Stimulated activated naive B cell treated with anti-CD40 and anti-IgM and Interleukin-4, amounts not matched to agents 10 μg/mL and 1 μg/mL and 100 μg/mL, for 72 hours (primary cell): ENCODE data around the gene GABRG3.

ENCODE experiments used
- ATAC-seq, 2 donors: fragments of 150-1000 bp; cut with Tn5 transposase; replicated peaks; 2 replicates each; pipeline ENCODE4 v1.10.0; 2021; ENCODE audit warnings: moderate library complexity in 1 of 2
- DNase-seq: peaks from one replicate; pipeline ENCODE4 v3.0.0; 2021
- H3K27ac Mint-ChIP-seq: one replicate; pipeline ENCODE4 v1.8.0; 2022; ENCODE audit warnings: mild to moderate bottlenecking, mixed read lengths
- H3K27me3 Mint-ChIP-seq, 2 donors: one replicate each; pipeline ENCODE4 v1.8.0; 2022; ENCODE audit warnings: mixed read lengths in 2 of 2
- H3K36me3 Mint-ChIP-seq, 2 donors: one replicate each; pipeline ENCODE4 v1.8.0; 2022; ENCODE audit warnings: mixed read lengths in 2 of 2, mild to moderate bottlenecking in 1 of 2
- H3K4me1 Mint-ChIP-seq, 2 donors: one replicate each; pipeline ENCODE4 v1.8.0; 2022; ENCODE audit warnings: mixed read lengths in 2 of 2, mild to moderate bottlenecking in 1 of 2
- H3K4me3 Mint-ChIP-seq, 2 donors: one replicate each; pipeline ENCODE4 v1.8.0; 2022; ENCODE audit warnings: mild to moderate bottlenecking in 2 of 2, mixed read lengths in 2 of 2, moderate library complexity in 1 of 2
- H3K9me3 Mint-ChIP-seq, 2 donors: one replicate each; pipeline ENCODE4 v1.8.0; 2022; ENCODE audit warnings: mixed read lengths in 2 of 2, mild to moderate bottlenecking in 1 of 2

Gene GABRG3

GRCh38 chr15:26970712-26971210 lies at the start of gene GABRG3:
TSS of gene GABRG3 (plus strand) at chr15:26971181.
- no peak for DNase-seq
- Mint-ChIP-seq H3K4me1 (peaks cover 0 to 4% of the 10 kb centered on the region in 2 donors), H3K27me3 (peaks cover 25 to 36% of the 10 kb centered on the region in 2 donors), H3K36me3 (no peaks in the 10 kb centered on the region), H3K9me3 (no peaks in the 10 kb centered on the region), H3K27ac (no peak within 1 kb of the TSS), H3K4me3 (no peak within 1 kb of the TSS)
- ATAC-seq, result no peak

GRCh38 chr15:26921433-26921832 lies 49.5 kb upstream of the GABRG3 start:
- Mint-ChIP-seq H3K27ac (no peak overlapping the region), H3K4me1 (no peaks in the 10 kb centered on the region), H3K9me3 (peaks cover 4 to 5% of the 10 kb centered on the region in 2 donors), H3K27me3 (no peaks in the 10 kb centered on the region), H3K36me3 (no peaks in the 10 kb centered on the region), H3K4me3 (no peak overlapping the region)
- DNase-seq, result no peak
- no peak for ATAC-seq

GRCh38 chr15:26926081-26926480 lies 44.9 kb upstream of the GABRG3 start:
- ATAC-seq (no peak), DNase-seq (no peak)
- H3K36me3 Mint-ChIP-seq, result no peaks in the 10 kb centered on the region
- peaks cover 0 to 4% of the 10 kb centered on the region in 2 donors for H3K9me3 Mint-ChIP-seq
- no peak overlapping the region for H3K4me3 Mint-ChIP-seq
- H3K4me1 Mint-ChIP-seq, result no peaks in the 10 kb centered on the region
- H3K27me3 Mint-ChIP-seq, result peaks cover 0 to 3% of the 10 kb centered on the region in 2 donors
- no peak overlapping the region for H3K27ac Mint-ChIP-seq

- no peaks in the 10 kb centered on the region for H3K36me3 Mint-ChIP-seq
- H3K4me1 Mint-ChIP-seq, result no peaks in the 10 kb centered on the region
- no peak overlapping the region for H3K27ac Mint-ChIP-seq
- DNase-seq, result no peak
- no peaks in the 10 kb centered on the region for H3K9me3 Mint-ChIP-seq
- peaks cover 0 to 3% of the 10 kb centered on the region in 2 donors for H3K27me3 Mint-ChIP-seq
- no peak for ATAC-seq
- H3K4me3 Mint-ChIP-seq, result no peak overlapping the region
Measured at GRCh38 chr15:26928051-26928450, 42.9 kb upstream of the GABRG3 start.

- Mint-ChIP-seq H3K27me3 (peaks cover 0 to 3% of the 10 kb centered on the region in 2 donors), H3K4me3 (no peak overlapping the region), H3K36me3 (no peaks in the 10 kb centered on the region), H3K9me3 (peaks cover 0 to 2% of the 10 kb centered on the region in 2 donors), H3K27ac (no peak overlapping the region), H3K4me1 (no peaks in the 10 kb centered on the region)
- DNase-seq (no peak), ATAC-seq (no peak)
Measured at GRCh38 chr15:26929588-26929987, 41.4 kb upstream of the GABRG3 start.

- no peak for DNase-seq
- no peak overlapping the region for H3K4me3 Mint-ChIP-seq
- H3K27me3 Mint-ChIP-seq, result peaks cover 0 to 3% of the 10 kb centered on the region in 2 donors
- no peak overlapping the region for H3K27ac Mint-ChIP-seq
- H3K4me1 Mint-ChIP-seq, result no peaks in the 10 kb centered on the region
- no peaks in the 10 kb centered on the region for H3K36me3 Mint-ChIP-seq
- peaks cover 4 to 5% of the 10 kb centered on the region in 2 donors for H3K9me3 Mint-ChIP-seq
- ATAC-seq, result no peak
Measured at GRCh38 chr15:26934848-26935247, 36.1 kb upstream of the GABRG3 start.

- ATAC-seq (no peak), DNase-seq (no peak)
- no peak overlapping the region for H3K4me3 Mint-ChIP-seq
- peaks cover 0 to 1% of the 10 kb centered on the region in 2 donors for H3K27me3 Mint-ChIP-seq
- no peaks in the 10 kb centered on the region for H3K36me3 Mint-ChIP-seq
- H3K27ac Mint-ChIP-seq, result no peak overlapping the region
- H3K4me1 Mint-ChIP-seq, result no peaks in the 10 kb centered on the region
- peaks cover 4 to 5% of the 10 kb centered on the region in 2 donors for H3K9me3 Mint-ChIP-seq
Measured at GRCh38 chr15:26935322-26935721, 35.7 kb upstream of the GABRG3 start.

GRCh38 chr15:26936502-26936901 lies 34.5 kb upstream of the GABRG3 start:
- Mint-ChIP-seq H3K4me3 (no peak overlapping the region), H3K27me3 (no peaks in the 10 kb centered on the region), H3K27ac (no peak overlapping the region), H3K36me3 (no peaks in the 10 kb centered on the region), H3K4me1 (no peaks in the 10 kb centered on the region), H3K9me3 (peaks cover 4 to 5% of the 10 kb centered on the region in 2 donors)
- ATAC-seq, result no peak
- no peak for DNase-seq

GRCh38 chr15:26937134-26937533 lies 33.8 kb upstream of the GABRG3 start:
- ATAC-seq (no peak), DNase-seq (no peak)
- H3K27me3 Mint-ChIP-seq, result no peaks in the 10 kb centered on the region
- H3K9me3 Mint-ChIP-seq, result peaks cover 4 to 5% of the 10 kb centered on the region in 2 donors
- no peak overlapping the region for H3K27ac Mint-ChIP-seq
- no peaks in the 10 kb centered on the region for H3K36me3 Mint-ChIP-seq
- no peak overlapping the region for H3K4me3 Mint-ChIP-seq
- no peaks in the 10 kb centered on the region for H3K4me1 Mint-ChIP-seq

GRCh38 chr15:26939398-26939797 lies 31.6 kb upstream of the GABRG3 start:
- Mint-ChIP-seq H3K4me3 (no peak overlapping the region), H3K27ac (no peak overlapping the region), H3K9me3 (peaks cover 3 to 4% of the 10 kb centered on the region in 2 donors), H3K27me3 (no peaks in the 10 kb centered on the region), H3K36me3 (no peaks in the 10 kb centered on the region), H3K4me1 (no peaks in the 10 kb centered on the region)
- no peak for DNase-seq
- no peak for ATAC-seq

GRCh38 chr15:26941489-26941888 lies 29.5 kb upstream of the GABRG3 start:
- no peak overlapping the region for H3K27ac Mint-ChIP-seq
- H3K4me3 Mint-ChIP-seq, result no peak overlapping the region
- no peak for DNase-seq
- H3K27me3 Mint-ChIP-seq, result no peaks in the 10 kb centered on the region
- no peaks in the 10 kb centered on the region for H3K36me3 Mint-ChIP-seq
- no peak for ATAC-seq
- no peaks in the 10 kb centered on the region for H3K4me1 Mint-ChIP-seq
- H3K9me3 Mint-ChIP-seq, result peaks cover 0 to 6% of the 10 kb centered on the region in 2 donors

GRCh38 chr15:26943866-26944265 lies 27.1 kb upstream of the GABRG3 start:
- H3K9me3 Mint-ChIP-seq, result peaks cover 0 to 6% of the 10 kb centered on the region in 2 donors
- no peak for ATAC-seq
- no peaks in the 10 kb centered on the region for H3K36me3 Mint-ChIP-seq
- H3K4me3 Mint-ChIP-seq, result no peak overlapping the region
- H3K27me3 Mint-ChIP-seq, result no peaks in the 10 kb centered on the region
- no peaks in the 10 kb centered on the region for H3K4me1 Mint-ChIP-seq
- DNase-seq, result no peak
- H3K27ac Mint-ChIP-seq, result no peak overlapping the region

GRCh38 chr15:26945046-26945445 lies 25.9 kb upstream of the GABRG3 start:
- no peak for DNase-seq
- Mint-ChIP-seq H3K27me3 (no peaks in the 10 kb centered on the region), H3K9me3 (peaks cover 0 to 6% of the 10 kb centered on the region in 2 donors), H3K4me3 (no peak overlapping the region), H3K4me1 (no peaks in the 10 kb centered on the region), H3K36me3 (no peaks in the 10 kb centered on the region), H3K27ac (no peak overlapping the region)
- ATAC-seq, result no peak

GRCh38 chr15:26950001-26950400 lies 21.0 kb upstream of the GABRG3 start:
- H3K27me3 Mint-ChIP-seq, result no peaks in the 10 kb centered on the region
- no peaks in the 10 kb centered on the region for H3K36me3 Mint-ChIP-seq
- peaks cover 12 to 16% of the 10 kb centered on the region in 2 donors for H3K9me3 Mint-ChIP-seq
- DNase-seq, result no peak
- H3K27ac Mint-ChIP-seq, result no peak overlapping the region
- no peak overlapping the region for H3K4me3 Mint-ChIP-seq
- H3K4me1 Mint-ChIP-seq, result no peaks in the 10 kb centered on the region
- no peak for ATAC-seq

- Mint-ChIP-seq H3K4me3 (no peak overlapping the region), H3K36me3 (no peaks in the 10 kb centered on the region), H3K27ac (no peak overlapping the region), H3K27me3 (no peaks in the 10 kb centered on the region), H3K4me1 (no peaks in the 10 kb centered on the region), H3K9me3 (peaks cover 12 to 17% of the 10 kb centered on the region in 2 donors)
- DNase-seq (no peak), ATAC-seq (no peak)
Measured at GRCh38 chr15:26954403-26954802, 16.6 kb upstream of the GABRG3 start.
